NCI-H2029 treated with DMSO at 0.1 percent for 48 hours (cell line): ENCODE results near the gene AATK.

Source experiments
- DNase-seq: peaks from one replicate; lab custom pipeline; 2025; lab: John Stamatoyannopoulos, UW

Gene AATK

DNA sequence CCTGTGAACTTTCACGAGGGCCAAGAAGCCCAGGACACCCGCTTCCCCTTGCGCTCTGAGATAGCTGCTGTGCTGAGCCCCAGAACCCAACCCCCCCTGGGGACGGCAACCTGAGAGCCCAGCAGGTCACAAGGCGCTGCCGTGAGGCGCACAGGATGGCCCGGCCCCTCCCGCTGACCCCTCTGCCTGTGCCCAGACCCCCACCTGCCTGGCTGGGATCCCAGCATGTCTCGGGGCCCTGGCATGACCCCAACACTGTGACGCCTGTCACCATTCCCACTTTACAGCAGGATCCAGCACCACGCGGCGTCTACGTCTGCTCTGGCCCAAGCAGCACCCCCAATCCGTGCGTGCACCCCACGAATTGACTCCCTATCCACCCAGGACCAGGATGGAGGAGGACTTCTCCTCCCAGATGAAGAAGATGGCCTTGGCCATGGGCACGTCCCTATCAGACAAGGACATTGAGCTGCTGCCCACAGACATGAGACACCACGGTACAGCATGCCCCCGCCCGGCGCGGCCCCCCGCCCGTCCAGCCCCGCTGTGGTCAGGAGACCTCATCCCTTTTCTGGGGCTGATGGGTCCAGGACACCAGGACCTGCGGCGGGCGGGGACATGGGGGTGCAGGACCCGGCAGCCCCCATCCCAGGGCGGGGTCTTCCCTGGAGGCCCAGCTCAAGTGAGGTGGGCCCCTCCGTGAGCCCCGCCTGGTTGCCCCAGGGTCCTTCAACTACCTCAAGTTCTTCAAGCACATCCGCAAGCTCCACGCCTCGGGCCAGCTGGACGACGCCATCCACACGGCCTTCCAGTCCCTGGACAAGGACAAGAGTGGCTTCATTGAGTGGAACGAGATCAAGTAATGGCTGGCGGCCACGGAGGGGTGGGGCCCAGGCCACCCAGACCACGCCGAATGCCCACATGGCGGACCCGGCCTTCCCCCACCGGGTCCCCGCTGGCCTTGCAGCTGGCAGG lies 15.1 kb upstream of the AATK start:
- no peak for DNase-seq

DNA sequence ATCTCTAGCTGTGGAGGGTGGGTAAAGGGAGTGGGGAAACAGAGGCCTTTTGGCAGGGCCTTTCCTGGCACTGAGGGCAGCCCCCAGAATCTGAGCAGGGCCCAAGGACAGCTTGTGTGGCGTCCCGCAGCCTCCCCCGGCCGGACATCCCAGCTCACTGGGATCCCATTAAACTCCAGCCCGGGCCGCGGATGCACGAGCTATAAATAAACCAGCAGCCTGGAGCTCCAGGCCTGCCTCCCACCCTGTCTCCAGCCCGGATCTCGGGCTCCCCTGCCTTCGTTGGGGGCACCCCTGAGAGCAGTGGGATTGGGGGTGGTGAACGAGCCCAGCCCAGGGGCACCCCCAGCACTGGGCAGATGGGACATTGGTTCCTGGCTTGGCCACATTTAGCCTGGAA lies 13.8 kb upstream of the AATK start:
- no peak for DNase-seq

DNA sequence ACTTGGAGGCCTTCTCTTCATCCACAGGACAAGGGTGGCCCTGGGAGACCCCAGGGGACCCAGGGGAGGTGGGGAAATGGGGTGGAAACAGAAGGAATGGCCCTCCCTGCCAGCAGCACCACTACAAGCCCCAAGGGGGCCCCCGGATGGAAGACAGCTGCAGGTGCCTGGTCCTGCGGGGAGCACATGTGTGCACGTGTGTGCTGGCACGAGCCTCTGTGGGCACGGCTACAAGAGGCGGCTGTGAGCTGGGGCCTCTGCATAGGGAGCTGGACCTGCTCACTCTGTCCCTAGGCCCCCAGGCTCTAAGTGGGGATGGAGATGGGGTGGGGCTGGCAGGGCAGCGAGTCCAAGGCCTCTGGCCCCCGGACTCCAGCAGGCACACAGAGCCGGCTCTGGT lies 13.2 kb upstream of the AATK start:
- DNase-seq = no peak

DNA sequence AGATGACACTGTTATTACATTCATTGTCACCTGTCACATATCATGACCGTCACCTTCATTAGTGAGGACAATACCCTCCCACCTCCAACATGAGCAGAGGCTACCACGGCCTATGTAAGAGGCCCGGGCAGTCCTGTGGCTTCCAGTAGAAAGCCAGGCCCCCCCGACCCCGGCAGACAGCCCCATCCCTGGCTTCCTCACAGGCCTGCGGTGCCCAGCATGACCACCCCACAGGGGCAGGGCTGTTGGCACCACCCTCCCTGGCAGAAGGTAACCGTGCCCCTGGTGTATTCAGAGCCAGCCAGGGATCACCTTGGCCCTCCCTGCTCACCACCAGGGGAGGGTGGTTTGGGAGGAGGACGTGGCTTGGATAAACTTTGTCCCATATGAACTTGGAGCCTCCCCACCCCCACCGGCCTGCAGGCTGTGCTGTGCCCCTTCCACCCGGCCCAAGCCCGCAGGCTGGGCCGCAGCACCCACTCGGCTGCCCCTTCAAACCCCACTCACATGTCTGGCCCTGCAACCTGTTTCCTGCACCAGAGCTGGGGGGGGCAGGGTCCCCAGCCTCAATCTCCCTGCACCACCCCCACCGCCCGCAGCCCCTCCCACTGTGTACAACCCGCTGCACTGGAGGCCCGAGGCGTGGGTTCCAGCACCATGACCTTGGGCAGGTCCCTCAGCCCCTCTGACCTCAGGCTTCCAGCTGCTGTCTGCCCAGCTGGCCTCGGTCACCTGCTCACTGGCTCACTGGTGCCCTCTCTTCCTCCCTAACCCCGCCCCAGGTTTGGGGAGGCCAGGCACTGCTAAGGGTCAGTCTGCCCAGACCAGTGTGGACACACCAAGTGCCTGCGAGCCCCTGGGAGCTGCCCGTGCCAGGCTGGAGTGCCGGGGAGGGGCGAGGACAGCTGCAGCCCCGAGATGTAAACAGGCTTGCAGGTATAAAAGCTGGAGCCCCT lies 12.4 kb upstream of the AATK start:
- DNase-seq = no peak

DNA sequence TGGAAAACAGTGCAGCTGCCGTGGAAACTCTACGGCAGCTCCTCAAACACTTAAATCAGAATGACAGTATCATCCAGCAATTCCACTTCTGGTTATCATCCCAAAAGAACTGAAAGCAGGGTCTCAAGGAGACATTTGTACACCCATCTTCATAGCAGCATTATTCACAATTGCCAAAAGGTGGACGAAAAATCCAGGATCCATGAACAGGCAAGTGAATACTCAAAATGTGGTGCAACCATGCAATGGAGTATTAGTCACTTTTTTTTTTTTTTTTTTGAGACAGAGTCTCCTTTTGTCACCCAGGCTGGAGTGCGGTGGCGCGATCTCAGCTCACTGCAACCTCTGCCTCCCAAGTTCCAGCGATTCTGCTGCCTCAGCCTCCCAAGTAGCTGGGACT lies 10.6 kb upstream of the AATK start:
- no peak for DNase-seq

DNA sequence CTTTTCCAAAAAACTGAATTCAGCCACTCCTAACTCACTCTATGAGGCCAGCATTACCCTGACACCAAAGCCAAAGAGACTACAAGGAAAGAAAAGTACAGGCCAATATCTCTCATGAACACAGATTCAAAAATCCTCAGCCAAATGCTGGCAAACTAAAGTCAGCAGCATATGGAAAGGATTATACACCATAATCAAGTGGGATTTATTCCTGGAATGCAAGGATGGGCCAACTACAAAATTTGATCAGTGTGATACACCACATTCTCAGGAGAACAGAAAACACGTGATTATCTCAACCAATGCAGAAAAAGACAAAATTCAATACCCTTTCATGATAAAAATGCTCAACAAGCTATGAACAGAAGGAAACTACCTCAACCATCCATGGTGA lies 7.7 kb upstream of the AATK start:
- no peak for DNase-seq

DNA sequence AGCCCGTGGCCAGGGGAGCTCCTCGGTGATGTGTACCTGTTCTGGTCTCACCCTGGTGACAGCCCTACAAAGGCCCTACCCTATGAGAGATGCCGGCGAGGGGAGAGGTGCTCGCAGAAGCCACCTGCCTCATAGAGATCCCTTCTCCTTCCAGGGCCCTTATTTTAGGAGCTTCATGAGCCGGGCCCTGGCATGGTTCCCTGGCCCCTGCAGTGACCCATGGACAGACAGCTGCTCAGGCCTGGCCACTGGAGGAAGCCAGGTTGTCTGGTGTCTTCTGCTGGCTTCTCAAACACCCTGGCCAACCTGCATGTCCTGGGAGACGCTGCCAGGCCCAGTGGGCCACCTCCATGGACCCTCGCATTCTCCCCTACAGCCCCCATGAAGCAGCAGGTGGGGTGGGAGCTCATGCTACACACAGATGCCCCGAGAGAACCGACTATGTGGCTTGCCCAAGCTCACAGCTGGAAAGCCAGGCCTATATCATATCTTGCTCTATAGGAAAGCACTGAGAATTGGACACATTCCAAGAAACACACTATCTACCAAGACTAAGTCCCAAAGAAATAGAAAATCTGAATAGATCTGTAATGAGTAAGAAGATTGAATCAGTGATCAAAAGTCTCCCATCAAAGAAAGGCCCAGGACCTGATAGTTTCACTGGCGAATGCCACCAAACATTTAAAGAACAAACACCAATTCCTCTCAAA lies 7.2 kb upstream of the AATK start:
- no peak for DNase-seq

DNA sequence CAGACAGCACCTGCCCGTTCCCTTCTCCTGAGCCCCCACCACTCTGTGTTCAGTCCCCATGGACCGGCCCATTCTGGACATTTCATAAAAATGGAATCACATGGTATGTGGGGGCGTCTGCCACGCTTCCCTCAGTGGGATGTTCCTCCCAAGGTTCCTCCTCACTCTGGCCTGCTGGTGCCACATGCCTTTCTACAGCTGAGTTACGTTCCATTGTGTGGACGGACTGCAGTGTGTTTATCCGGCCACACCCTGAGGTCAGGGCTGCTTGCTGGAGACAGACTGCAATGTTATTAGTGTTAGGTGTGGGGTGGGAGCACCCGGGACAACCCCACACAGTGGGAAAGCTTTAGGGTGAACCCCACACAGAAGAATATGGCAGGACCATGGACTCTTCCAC lies 5.9 kb upstream of the AATK start:
- no peak for DNase-seq

DNA sequence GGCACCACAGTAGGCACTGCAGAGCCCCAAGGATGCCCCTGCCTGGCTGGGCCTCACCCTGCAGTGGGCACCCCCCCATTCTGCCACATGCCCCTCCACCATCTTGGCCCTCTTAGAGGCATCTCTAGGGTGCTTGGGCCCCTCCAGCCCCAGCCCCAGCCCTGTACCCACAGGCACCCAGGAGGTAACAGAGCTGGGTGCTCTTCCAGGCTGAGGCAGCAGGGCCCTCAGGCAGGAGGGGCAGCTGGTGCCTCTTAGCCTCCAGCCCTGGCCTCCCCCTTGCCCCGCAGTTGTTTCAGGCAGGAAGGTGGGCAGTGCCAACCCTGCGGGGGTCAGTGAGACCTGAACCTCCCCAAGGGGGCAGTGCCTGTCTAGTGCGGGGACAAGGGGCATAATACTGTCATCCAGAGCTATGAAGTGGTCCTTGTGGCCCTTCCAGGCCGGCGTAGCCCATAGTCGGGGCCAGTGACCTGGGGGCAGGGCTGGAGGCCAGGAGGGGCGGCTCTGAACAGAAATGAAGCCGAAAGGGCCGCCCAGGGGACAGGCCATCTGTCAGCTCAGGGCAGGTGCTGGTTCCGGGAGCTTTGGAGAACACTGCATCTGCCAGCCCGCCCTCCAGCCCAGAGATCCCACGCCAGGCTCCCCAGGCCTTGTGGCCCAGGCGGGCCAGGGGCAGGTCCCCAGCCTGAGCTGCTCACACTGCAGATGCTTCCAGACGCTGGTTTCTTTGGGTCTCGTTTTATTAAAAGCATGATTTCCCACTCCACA lies 4.9 kb upstream of the AATK start:
- no peak for DNase-seq

DNA sequence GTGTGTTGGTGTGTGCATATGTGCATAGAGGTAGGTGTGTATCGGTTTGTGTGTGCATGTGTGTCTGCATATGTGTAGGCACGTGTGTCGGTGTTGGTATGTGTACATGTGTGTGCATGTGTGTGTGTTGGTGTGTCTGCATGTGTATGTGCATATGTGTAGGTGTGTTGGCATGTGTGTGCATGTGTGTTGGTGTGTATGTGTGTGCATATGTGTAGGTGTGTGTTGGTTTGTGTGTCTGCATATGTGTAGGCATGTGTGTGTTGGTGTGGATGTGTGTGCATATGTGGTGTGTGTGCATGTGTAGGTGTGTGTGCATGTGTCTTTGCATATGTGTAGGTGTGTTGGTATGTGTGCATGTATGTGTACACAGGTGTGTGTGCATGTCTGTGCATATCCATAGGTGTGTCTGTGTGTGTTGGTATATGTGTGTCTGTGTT lies 3.9 kb upstream of the AATK start:
- no peak for DNase-seq

DNA sequence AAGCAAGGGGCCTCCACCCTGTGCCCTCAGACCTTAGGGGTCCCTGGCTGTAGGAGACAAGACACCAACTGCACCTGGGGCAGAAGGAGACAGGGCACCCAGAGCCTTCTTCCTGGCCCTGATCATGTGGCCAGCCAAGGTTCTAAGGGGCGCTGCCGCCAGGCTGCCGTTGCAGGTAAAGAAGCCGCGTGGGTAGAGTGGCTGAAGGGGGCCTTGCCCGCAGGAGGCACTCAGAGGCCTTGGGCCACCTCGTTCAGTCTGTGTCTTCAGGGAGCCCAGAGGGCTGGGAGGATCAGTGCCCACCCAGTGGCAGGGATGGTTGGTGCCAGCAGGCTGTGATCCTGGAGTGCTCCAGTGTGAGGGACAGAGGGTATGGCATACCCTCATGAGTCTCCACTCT lies 1.6 kb upstream of the AATK start:
- no peak for DNase-seq

DNA sequence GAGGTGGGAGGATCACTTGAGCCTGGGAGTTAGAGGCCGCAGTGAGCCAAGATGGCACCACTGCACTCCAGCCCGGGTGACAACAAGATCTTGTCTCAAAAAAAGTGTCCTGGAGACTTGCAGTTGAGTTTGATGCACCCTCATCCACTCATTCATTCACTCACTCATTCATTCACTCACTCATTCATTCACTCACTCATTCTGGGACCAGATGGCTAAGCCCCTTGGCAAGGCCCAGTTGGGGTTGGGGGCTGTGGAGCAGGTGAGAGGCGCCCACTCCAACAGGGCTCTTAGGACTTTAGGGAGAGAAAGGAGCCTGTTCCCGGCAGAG lies 1.1 kb upstream of the AATK start:
- DNase-seq = no peak

DNA sequence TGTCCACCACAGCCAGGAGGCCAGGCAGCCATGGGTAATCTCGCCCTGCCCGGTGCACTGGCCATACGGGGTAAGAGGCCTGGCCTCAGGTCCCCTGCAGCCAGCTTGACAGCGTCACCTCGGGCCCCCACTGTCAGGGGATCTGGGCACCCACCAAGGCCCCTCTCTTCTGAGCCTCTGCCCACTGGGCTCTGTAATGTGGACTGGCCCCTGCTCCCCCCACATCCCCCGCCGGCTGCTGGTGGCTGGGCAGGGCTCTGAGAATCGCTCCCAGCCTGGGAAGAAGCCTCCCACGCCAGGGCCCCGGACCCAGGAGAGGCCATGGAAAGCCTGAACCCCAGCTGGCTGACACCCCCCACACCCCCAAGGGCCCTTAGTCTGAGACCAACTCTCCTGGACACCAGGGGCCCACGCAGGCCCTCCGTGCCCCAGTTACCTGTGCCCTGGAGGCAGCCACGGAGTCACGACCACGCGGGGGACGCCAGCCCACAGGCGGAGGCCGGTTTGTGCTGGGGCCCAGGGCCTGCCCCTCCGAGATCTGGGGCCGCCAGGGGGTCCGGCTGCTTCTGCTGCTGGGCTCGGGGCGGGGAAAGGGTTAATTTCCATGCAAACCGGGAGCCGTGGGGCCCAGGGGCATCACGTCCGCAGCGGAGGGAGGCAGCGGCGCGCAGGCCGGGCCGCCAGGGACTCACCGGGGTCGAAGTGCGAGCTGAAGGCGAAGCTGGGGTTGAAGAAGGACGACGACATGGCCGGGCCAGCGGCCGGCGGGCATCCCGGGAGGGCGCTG lies 582 bp downstream of the AATK start, which contains the start of gene PVALEF:
Gene PVALEF (plus strand): TSS at position 262 of the 787 bp plus-strand sequence. CDS start 15,720 bp downstream, outside the sequence.
- DNase-seq = no peak

DNA sequence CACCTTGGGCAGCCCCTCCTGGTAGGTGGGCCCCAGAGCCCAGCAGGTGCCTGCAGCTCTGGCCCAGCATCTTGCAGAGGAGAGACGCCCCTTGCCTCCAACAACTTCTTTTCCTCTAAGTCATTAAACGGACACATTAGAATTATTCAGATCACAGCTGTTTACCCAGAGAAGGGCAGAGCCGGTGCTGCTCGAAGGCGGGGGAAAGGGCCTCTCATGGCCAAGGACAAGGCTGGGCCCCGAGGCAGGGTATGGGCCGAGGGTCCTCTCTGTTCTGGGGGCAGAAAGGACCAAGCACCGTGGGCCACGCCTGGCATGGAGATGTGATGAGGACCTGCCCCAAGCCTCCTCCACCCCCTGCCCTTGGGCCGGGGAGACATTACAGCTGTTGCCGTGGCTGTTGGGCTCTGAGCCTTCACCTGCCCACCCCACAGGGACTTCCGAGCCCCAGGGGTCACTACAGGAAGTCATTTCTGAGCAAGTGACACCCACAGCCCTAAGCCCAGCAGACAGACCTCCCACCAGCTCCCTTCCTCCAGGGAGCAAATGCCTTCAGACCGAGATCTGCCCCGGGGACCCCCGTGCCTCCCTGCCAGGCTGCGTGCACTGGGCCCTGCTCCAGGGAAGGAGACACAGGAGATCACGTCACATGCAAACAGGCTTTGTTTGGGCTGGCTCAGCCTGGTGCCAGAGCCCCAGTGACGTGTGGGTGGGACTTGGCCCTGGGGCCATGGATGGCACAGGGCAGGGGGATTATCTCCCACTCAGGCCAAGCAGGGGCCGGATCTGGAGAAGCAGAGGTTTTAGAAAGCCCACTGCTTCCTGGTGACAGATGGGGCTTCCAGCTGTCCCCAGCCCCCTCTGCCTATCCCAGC lies 1.4 kb downstream of the AATK start:
- no peak for DNase-seq

DNA sequence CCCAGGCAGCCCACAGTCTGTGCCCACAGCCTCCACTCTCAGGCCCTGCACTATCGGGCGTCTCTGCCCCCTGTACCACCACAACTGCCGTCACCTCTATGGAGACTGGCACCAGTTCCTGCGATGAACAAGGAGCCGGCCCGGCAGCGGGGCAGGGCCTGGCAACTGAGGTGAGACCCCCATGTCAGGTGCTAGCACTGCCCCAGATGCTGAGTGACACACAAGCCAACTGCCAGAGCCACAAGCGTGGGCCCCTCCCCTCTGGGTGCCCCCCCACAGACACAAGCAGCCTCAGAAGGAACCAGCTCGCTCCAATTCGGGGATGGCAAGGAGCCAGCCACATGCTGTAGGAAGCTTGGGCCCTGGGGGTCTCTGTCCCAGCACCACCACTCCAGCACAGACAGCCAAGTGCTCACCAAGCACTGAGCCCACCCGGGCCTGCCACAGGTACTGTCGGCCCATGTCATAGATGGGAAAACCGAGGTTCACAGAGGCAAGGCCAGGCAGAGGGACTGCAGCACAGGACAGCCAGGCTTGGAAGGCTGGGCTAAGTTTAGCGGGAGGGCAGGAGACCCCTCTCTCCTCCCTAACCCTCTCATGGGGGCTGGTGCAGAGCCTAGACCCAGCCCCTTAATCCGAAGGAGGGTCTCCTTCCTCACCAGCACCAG lies 2.2 kb downstream of the AATK start:
- DNase-seq = no peak

DNA sequence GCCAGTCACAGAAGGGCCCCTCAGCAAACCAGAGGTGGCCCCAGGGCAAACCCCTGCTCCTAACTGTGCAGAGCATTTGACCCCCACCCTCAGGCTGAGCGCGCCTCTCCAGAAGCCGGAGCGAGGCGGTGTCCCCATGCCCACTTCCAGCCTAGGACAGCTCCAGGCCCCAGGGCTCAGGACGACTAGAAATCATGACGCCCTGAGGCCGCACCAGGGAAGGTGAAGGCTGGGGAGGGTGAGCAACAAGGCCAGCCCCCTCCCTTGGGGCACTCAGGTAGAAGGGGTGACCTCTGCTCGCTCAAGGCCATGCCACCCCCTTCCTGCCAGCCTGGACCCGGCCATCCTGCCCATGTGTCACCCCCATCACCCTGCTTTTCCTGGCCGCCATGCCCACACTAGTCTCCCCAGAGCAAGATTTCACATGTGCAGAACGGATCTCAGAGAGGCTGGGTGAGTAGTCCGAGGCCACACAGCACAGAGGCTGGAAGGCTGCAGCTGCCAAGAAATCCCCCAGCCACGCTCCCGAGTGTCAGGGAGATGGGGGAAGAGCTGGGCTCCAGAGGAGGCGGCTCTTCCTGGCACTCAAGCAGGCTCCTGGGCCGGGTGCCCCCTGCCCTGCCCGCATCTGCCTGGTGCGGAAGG lies 2.8 kb downstream of the AATK start:
- DNase-seq = no peak

DNA sequence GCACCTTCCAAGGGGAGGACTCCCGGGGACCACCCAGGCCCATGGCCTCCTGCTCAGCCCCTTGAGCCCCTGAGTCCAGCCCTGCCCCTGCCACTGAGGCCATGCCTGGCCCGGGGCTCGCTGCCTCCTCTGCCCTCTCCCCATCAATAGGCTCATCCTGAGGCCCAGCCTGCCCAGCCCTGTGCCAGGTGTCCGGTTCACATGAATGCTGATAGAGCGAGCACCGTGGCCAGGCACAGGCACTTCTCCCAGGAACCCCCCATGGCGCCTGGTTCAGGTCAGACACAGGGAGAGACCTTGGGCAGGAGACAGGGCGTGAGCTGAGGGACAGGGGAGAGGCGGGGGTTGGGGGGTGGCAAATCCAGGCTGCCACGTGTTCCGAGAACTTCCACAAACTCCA lies 3.5 kb downstream of the AATK start:
- no peak for DNase-seq

DNA sequence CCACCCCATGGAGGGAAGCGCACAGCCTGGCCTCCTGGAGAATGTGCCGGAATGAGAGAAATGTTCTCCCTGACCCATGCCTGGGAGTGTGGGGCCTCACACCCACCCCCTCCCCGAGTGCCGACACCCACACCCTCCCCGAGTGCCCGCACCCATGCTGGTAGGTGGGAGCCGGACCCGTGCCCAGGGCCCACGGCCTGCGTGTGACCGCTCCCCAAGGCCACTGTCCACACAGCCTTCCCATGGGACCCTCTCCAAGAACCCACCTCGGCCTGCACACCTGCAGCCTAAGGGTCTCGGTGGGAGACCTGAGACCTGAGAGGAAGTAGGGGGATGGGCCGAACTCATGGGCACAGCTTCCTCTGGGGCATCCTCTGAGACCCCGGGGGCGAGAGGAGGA lies 4.0 kb downstream of the AATK start:
- no peak for DNase-seq

DNA sequence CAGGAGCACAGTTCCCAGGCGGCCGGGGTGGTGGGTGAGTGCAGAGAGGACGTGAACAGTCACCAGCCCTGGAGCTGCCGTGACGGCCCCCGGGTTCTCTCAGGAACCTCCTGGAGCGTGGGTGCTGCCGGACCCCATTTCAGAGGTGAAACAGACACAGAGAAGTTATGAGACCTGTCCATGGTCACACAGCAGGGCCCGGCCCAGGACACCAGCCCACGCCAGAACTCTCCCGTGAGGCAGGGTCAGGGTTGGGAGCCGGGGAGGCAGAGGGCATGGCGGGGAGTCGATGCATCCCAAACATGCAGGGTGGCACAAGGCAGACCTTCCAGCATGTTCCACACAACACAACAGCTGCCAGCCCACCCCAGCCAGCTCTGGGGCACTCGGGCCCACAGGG lies 4.5 kb downstream of the AATK start:
- DNase-seq = no peak
